HG02973 (cell line): ENCODE results near the gene CXCR2.

Experiments used
- ATAC-seq: cut with Tn5 transposase; IDR thresholded peaks from one replicate; pipeline ENCODE4 v1.9.1; 2021; ENCODE audit warnings: moderate library complexity; ENCODE audit not compliant: unreplicated experiment

Gene CXCR2

DNA sequence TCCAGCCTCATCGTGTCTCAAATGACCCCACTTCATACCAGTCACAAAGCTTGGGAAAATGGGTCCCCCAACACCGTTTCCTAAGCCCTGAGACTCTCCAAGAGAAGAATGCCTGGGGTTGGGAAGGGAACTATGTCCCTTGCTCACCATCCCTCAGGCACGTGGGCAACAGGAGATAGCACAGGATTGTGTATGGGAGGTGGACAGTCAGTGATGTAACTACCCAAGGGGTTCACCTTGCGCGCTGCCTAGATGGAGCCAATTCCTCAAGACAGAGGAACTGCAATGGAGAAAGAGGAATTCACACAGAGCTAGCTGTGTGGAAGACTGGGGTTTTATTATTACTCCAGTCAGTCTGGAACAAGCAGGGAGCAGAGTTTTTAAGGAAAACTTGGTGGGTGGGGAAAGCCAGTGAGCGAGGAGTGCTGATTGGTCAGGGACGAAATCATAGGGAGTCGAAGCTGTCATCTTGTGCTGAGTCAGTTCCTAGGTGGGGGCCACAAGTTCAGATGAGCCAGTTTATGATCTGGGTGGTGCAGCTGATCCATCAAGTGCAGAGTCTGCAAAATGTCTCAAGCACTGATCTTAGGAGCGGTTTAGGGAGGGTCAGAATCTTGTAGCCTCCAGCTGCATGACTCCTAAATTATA, 54.8 kb downstream of the CXCR2 start:
- ATAC-seq: no peak

GRCh38 chr2:218184331-218184730, 58.5 kb downstream of the CXCR2 start:
- ATAC-seq: no peak

DNA sequence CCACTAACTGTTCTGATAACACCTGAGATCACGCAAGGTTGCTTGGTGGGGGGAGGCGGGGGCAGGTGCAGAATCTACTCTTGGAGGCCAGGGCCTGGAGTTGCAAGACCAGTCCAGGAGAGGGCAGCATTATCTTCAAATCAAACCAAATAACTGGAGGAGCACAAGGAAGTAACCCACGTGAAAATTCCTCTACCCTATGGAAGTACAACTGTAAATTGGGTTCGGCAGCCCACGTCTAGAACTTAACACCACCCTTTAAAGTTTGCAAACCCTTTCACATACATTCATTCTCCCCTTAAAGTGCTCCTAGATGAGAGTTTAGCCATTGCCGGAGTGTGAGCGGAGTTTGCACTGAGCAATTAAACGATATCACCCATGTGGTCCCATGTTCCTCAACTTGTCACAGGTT, 60.5 kb downstream of the CXCR2 start:
- no peak for ATAC-seq
